ENCODE measurements around the gene FKBP7.

Gene FKBP7

DNA sequence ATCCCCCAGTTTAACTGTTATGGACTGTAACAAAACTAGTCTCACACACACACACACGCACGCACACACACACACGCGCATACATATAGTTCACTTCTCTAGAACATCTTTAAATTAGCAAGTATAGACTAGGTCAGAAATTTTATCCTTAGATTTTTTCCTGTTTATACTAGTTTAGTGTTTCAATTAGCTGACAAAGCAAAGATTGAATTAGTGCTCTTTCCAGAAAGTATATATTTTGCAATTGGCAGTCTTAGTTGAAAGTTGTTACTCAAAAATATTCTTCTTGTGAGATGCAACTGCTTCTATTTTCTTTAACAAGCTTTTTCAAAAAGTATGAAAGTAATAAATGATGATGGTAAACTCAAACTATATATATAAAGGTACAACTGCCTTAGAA is 24.4 kb upstream of the FKBP7 start:
- TF ChIP-seq, protein P1, sequence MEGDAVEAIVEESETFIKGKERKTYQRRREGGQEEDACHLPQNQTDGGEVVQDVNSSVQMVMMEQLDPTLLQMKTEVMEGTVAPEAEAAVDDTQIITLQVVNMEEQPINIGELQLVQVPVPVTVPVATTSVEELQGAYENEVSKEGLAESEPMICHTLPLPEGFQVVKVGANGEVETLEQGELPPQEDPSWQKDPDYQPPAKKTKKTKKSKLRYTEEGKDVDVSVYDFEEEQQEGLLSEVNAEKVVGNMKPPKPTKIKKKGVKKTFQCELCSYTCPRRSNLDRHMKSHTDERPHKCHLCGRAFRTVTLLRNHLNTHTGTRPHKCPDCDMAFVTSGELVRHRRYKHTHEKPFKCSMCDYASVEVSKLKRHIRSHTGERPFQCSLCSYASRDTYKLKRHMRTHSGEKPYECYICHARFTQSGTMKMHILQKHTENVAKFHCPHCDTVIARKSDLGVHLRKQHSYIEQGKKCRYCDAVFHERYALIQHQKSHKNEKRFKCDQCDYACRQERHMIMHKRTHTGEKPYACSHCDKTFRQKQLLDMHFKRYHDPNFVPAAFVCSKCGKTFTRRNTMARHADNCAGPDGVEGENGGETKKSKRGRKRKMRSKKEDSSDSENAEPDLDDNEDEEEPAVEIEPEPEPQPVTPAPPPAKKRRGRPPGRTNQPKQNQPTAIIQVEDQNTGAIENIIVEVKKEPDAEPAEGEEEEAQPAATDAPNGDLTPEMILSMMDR (IDR thresholded peaks at IDR 0.05): no peak

DNA sequence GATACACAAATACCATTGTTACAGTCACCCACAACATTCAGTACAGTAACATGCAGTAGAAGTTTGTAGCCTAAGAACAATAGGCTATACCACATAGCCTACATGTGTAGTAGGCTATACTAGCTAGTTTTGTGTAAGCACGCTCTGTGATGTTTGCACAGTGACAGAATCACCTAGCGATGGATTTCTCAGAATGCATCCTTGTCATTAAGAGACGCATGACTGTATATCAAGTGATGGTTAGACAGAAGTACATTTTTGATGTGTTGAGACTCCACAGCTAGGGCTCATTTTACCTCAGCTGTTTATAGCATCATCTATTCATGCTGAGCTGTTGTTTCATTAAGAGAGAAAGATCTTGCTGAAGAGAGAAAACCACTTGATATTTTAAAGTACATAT is 21.2 kb upstream of the FKBP7 start:
- TF ChIP-seq, protein P1 (IDR thresholded peaks at IDR 0.05): no peak

DNA sequence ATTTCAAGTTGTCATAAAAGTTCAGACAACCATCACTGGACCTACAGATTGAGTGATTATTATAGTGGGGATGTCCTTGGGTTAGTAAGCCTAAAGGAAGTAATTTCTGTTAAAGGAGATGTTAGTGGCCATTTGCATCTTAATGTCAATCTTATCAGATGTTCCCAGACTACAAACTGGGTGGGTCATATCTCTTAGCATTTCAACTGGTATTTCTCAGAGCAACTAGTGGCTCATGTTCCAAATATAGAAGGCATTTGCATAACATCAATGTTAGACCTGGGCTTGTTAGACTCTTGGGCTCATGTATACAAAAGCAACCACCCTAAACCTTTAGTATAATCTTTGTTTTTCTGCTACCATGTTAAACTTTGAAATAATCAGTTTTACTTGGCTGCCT is 19.7 kb upstream of the FKBP7 start:
- TF ChIP-seq, protein P1 (IDR thresholded peaks at IDR 0.05): no peak

DNA sequence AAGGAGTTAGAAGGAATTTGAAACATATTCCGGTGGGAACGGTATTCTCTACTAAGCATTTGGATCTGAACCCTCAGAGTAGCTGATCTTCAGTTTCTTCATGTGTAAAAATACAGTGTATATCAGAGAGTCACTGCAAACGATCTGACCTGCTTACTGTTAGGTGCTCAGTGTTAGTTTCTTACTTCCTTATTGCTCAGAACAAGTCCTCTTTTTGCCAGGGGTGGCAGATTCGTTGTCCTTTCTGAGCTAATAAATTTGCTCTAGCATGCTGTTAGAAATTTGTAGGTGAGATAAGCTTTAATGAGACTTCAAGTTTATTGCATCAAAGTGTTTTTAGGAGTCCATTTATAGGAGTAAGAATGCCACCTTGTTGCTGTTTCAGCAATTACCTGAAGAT is 17.6 kb upstream of the FKBP7 start:
- TF ChIP-seq, protein P1 (IDR thresholded peaks at IDR 0.05): no peak

DNA sequence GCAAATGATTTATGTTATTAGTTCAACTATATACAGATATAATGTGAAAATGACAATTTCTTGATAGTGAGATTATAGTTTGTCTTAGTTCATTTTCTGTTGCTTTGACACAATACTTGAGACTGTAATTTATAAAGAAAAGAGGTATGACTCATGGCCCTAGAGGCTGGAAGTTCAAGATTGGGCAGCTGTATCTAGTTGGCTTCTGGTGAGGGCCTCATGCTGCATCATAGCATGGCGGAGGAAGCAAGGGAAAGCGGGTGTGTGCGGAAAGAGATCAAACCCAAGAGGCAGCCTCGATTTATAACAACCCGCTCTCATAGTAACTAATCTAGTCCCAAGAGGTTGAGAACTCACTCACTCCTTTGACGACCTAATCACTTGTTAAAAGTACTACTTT is 13.2 kb upstream of the FKBP7 start:
- TF ChIP-seq, protein P1 (IDR thresholded peaks at IDR 0.05): no peak

DNA sequence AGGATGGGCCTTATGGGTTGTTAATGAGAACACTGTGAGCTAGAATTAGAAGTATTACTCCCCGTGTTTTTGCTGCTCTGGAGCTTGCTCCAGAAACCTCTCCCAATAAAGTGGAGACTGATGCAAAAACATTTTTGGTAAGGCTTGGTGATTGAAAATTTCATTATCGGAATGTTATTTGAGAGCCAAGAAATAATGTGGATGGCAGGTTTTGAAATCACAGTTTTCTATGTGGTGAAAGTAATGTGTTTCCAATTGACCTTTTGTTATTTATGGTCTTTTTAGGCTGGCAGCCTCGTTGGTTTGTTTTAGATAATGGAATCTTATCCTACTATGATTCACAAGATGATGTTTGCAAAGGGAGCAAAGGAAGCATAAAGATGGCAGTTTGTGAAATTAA is 7.0 kb upstream of the FKBP7 start:
- TF ChIP-seq, protein P1 (IDR thresholded peaks at IDR 0.05): no peak

DNA sequence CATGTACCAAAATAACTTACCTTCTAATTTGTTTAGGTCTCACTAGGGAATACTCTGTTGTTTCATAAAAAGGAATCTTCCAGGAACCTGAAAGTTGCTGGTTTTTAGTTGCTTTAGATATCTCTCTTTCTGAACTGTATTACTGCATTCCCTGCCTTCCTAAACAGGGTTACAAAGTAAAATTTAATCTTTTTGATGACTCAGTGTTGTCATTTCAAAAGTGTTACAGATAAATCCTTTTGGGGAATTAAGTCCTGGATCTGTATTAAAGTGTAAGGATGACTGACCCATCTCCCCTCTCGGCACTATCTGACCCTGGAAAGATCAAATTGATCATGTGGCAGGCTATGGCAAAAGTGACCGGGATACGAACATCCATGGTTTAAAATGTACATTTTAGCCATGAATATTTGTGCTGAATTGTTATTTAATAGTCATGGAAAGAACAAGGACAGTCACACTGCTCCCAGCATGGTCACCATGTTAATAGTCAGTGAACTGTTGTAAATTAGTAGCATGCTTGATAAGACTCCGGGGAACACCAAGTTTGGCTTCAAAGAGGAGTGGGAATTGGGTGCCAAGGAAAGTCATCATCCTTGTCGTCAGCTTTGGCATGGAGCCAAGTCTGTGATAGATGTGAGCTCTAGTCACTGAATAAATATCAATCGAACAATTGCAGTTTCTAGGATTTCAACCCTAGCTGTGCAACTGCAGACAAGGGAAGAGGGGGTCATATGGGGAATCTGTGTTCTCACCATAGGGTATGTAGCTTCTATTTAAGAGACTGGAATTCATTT is 6.0 kb upstream of the FKBP7 start:
- TF ChIP-seq, protein P1 (IDR thresholded peaks at IDR 0.05): no peak

DNA sequence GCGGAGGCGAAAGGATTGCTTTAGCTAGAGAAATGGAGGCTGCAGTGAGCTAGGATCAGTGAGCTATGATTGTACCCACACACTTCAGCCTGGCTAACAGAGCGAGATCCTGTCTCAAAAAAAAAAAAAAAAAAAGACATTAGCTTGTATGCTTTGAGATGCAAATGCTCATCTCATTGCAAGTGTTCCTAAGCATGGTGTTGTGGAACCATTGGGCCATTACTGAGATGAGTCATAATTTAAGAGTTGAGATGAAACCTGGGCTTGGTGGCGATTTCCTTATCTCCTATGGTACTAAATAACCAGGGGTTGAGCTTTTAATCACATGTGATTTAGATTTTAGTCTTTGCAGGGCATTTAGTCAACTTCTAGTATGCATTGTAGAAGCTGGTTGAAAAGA is 4.0 kb upstream of the FKBP7 start:
- TF ChIP-seq, protein P1 (IDR thresholded peaks at IDR 0.05): no peak

All from LNCAP (cell line).